LNCAP (cell line): Measurements from ENCODE around the gene MALSU1.

Source experiments
- CTCF ChIP-seq: fragments of 450-650 bp; IDR thresholded peaks from 2 replicates; pipeline ENCODE4 v1.5.1; 2017; ENCODE audit warnings: mild to moderate bottlenecking

The MALSU1 gene

GRCh38 chr7:23290993-23291392 is 8.1 kb upstream of the MALSU1 start:
- TF ChIP-seq CTCF = no peak

- no peak for TF ChIP-seq CTCF
Measured at GRCh38 chr7:23291957-23292560, 7.1 kb upstream of the MALSU1 start.

- no peak for TF ChIP-seq CTCF
Measured at GRCh38 chr7:23292623-23293022, 6.5 kb upstream of the MALSU1 start.

GRCh38 chr7:23293500-23294073 is 5.6 kb upstream of the MALSU1 start:
- TF ChIP-seq CTCF = no peak

GRCh38 chr7:23294549-23295400 is 4.4 kb upstream of the MALSU1 start:
- TF ChIP-seq CTCF = no peak

- TF ChIP-seq CTCF = no peak
Measured at GRCh38 chr7:23295401-23295697, 3.8 kb upstream of the MALSU1 start.

GRCh38 chr7:23298141-23298881 is 828 bp upstream of the MALSU1 start:
- no peak for TF ChIP-seq CTCF
